Left lung (tissue), 10 donors: ENCODE data around the gene ARHGEF38. TPM values are rescaled to one million over a fixed set of nuclear protein-coding genes. Genes with fewer than 3 reads are reported as not detected.

ENCODE experiments used
- ATAC-seq: fragments of 200-7000 bp; cut with Tn5 transposase; one replicate; pipeline ENCODE4 v1.9.1; 2020; ENCODE audit warnings: moderate library complexity
- DNase-seq, 4 donors: peaks; one replicate each; pipeline ENCODE4 v3.0.0-alpha.2; 2013 to 2020
- H3K27ac ChIP-seq, 2 donors: fragments of 200-600 bp; sonication (generic) in 1 of 2; one replicate each; pipeline versions ENCODE4 v1.5.0 to v1.8.0; 2020 to 2021
- H3K27me3 ChIP-seq, 2 donors: fragments of 200-600 bp; sonication (generic) in 1 of 2; one replicate each; pipeline versions ENCODE4 v1.5.0 to v1.8.0; 2020 to 2021
- H3K36me3 ChIP-seq, 2 donors: fragments of 200-600 bp; sonication (generic) in 1 of 2; one replicate each; pipeline versions ENCODE4 v1.5.0 to v1.8.0; 2020 to 2021
- H3K4me1 ChIP-seq, 2 donors: fragments of 200-600 bp; one replicate each; pipeline ENCODE4 v1.8.0; 2021
- H3K4me3 ChIP-seq, 2 donors: fragments of 200-600 bp; sonication (generic) in 1 of 2; one replicate each; pipeline versions ENCODE4 v1.5.0 to v1.8.0; 2020 to 2021; ENCODE audit warnings: mild to moderate bottlenecking in 1 of 2
- H3K9me3 ChIP-seq, 2 donors: fragments of 200-600 bp; sonication (generic) in 1 of 2; one replicate each; pipeline versions ENCODE4 v1.5.0 to v1.8.0; 2020 to 2021
- CTCF ChIP-seq, 2 donors: fragments of 200-600 bp; sonication (generic) in 1 of 2; IDR thresholded peaks; one replicate each; pipeline versions ENCODE4 v1.5.0 to v1.8.0; 2021; ENCODE audit warnings: antibody characterized with exemption in 2 of 2
- intact Hi-C, 2 donors: fragments of 100-400 bp; cut with DNase I; formaldehyde crosslinking; loops; one replicate each; pipeline versions ENCODE4 v1.11.2 to v1.14.2; 2022
- polyA plus RNA-seq, 6 donors: library from polyadenylated mRNA; unstranded; fragments of 120-200 nt; gene quantifications; one replicate each; pipeline ENCODE4 v1.2.1, GENCODE V29; 2013; ENCODE audit not compliant: insufficient read length in 6 of 6
- total RNA-seq, 2 donors: library from RNA; stranded (reverse); fragmentation: NEBNext Ultra II Directional; extraction: Animal tissue kit (Norgen Biotek cat#: 25700); gene quantifications; one replicate each; pipeline ENCODE4 v1.2.1, GENCODE V29; 2021
- donor health status: DM: no; HTN: yes; CAD: no.
- donor health status: DM: no; HTN: no; CAD: no.

Gene ARHGEF38
- total and polyA plus RNA-seq, 8 donors, result 5.0 to 12.1 (median 8.4) TPM

- Histone ChIP-seq H3K9me3 (no peaks in the 10 kb centered on the region), H3K4me3 (no peak overlapping the region), H3K27me3 (no peaks in the 10 kb centered on the region), H3K27ac (peak overlapping the region in 1 of 2 donors; percentile 46), H3K36me3 (no peaks in the 10 kb centered on the region), H3K4me1 (peaks cover 5 to 6% of the 10 kb centered on the region in 2 donors)
- peak; percentile 73 for ATAC-seq
- no peak for TF ChIP-seq CTCF (IDR thresholded peaks at IDR 0.05)
- intact Hi-C loops, result no loop called here
- DNase-seq, result peak in 3 of 4 donors; percentile 52 to 85 (median 77)
These were observed 66.9 kb downstream of the ARHGEF38 start for GRCh38 chr4:105619188-105619931.

- no peak for TF ChIP-seq CTCF (IDR thresholded peaks at IDR 0.05)
- H3K27ac ChIP-seq, result peak overlapping the region in 1 of 2 donors; percentile 46
- intact Hi-C loops, result no loop called here
- no peaks in the 10 kb centered on the region for H3K36me3 ChIP-seq
- H3K4me1 ChIP-seq, result peaks cover 10 to 11% of the 10 kb centered on the region in 2 donors
- no peaks in the 10 kb centered on the region for H3K27me3 ChIP-seq
- no peak overlapping the region for H3K4me3 ChIP-seq
- H3K9me3 ChIP-seq, result no peaks in the 10 kb centered on the region
- ATAC-seq (peak; percentile 62), DNase-seq (no peak)
These were observed 68.4 kb downstream of the ARHGEF38 start for GRCh38 chr4:105620640-105621323.

GRCh38 chr4:105622269-105622668 lies 69.8 kb downstream of the ARHGEF38 start:
- intact Hi-C loops, result no loop called here
- TF ChIP-seq CTCF (IDR thresholded peaks at IDR 0.05), result no peak
- Histone ChIP-seq H3K4me1 (peaks cover 10 to 11% of the 10 kb centered on the region in 2 donors), H3K27ac (no peak overlapping the region), H3K36me3 (no peaks in the 10 kb centered on the region), H3K4me3 (no peak overlapping the region), H3K27me3 (no peaks in the 10 kb centered on the region), H3K9me3 (no peaks in the 10 kb centered on the region)
- no peak for DNase-seq
- peak; percentile 22 for ATAC-seq

- intact Hi-C loops, result no loop called here
- no peak for ATAC-seq
- no peak for TF ChIP-seq CTCF (IDR thresholded peaks at IDR 0.05)
These were observed 70.7 kb downstream of the ARHGEF38 start for GRCh38 chr4:105623099-105623498.

GRCh38 chr4:105624530-105624929 lies 72.1 kb downstream of the ARHGEF38 start:
- H3K4me1 ChIP-seq, result peaks cover 10% of the 10 kb centered on the region in 2 donors
- H3K27me3 ChIP-seq, result no peaks in the 10 kb centered on the region
- H3K9me3 ChIP-seq, result no peaks in the 10 kb centered on the region
- H3K36me3 ChIP-seq, result no peaks in the 10 kb centered on the region
- DNase-seq (no peak), ATAC-seq (peak; percentile 31)
- H3K27ac ChIP-seq, result peak overlapping the region in 1 of 2 donors; percentile 5
- no peak overlapping the region for H3K4me3 ChIP-seq
- TF ChIP-seq CTCF (IDR thresholded peaks at IDR 0.05), result no peak
- intact Hi-C loops, result no loop called here

More at GRCh38 chr4:105623099-105623498, 70.7 kb downstream of the ARHGEF38 start:
- no peak overlapping the region for H3K4me3 ChIP-seq
- no peaks in the 10 kb centered on the region for H3K27me3 ChIP-seq
- no peaks in the 10 kb centered on the region for H3K9me3 ChIP-seq
- no peak for DNase-seq
- H3K36me3 ChIP-seq, result no peaks in the 10 kb centered on the region
- H3K4me1 ChIP-seq, result peaks cover 10 to 11% of the 10 kb centered on the region in 2 donors
- H3K27ac ChIP-seq, result no peak overlapping the region
